Mesothelial cell of epicardium (in vitro differentiated cells): ENCODE measurements around the gene GSTM2. TPM values are rescaled to one million over a fixed set of nuclear protein-coding genes. Genes with fewer than 3 reads are reported as not detected.
"Not testable (repeated sequence)": the region's sequence is repeated elsewhere in the genome, so short reads cannot be mapped to it uniquely, and the experiment has no call there.

Source experiments
- DNase-seq, 2 experiments: peaks; one replicate each; pipeline ENCODE4 v3.0.0; 2021; ENCODE audit warnings: low spot score in 2 of 2; ENCODE audit not compliant: unreplicated experiment in 2 of 2
- H3K27ac Mint-ChIP-seq: 2 replicates; pipeline ENCODE4 v1.8.0; 2021; ENCODE audit warnings: mixed read lengths
- H3K27me3 Mint-ChIP-seq: 2 replicates; pipeline ENCODE4 v1.8.0; 2021; ENCODE audit warnings: low read depth, mixed read lengths
- H3K36me3 Mint-ChIP-seq: 2 replicates; pipeline ENCODE4 v1.8.0; 2021; ENCODE audit warnings: mixed read lengths
- H3K4me1 Mint-ChIP-seq: 2 replicates; pipeline ENCODE4 v1.8.0; 2021; ENCODE audit warnings: mixed read lengths
- H3K4me3 Mint-ChIP-seq: 2 replicates; pipeline ENCODE4 v1.8.0; 2021; ENCODE audit warnings: mild to moderate bottlenecking, moderate library complexity, mixed read lengths
- H3K9me3 Mint-ChIP-seq: 2 replicates; pipeline ENCODE4 v1.8.0; 2021; ENCODE audit warnings: mixed read lengths
- CTCF ChIP-seq: fragments of 200-600 bp; sonication (generic); IDR thresholded peaks from one replicate; pipeline ENCODE4 v1.5.0; 2021; ENCODE audit warnings: antibody characterized with exemption; ENCODE audit not compliant: unreplicated experiment
- total RNA-seq: library from RNA; stranded (reverse); gene quantifications from 3 replicates; pipeline ENCODE4 v1.2.1, GENCODE V29; 2021

The GSTM2 gene
- total RNA-seq, 1 donor from 2014 or later, result 177 TPM

- Mint-ChIP-seq H3K9me3 (no peaks in the 10 kb centered on the region), H3K4me3 (no peak overlapping the region), H3K27ac (no peak overlapping the region), H3K4me1 (peaks cover 15% of the 10 kb centered on the region), H3K36me3 (peaks cover 5% of the 10 kb centered on the region), H3K27me3 (no peaks in the 10 kb centered on the region)
- no peak for TF ChIP-seq CTCF
- DNase-seq, result no peak
Observed at GRCh38 chr1:109661391-109661790, 6.5 kb upstream of the GSTM2 start.

GRCh38 chr1:109664671-109665070 is 3.2 kb upstream of the GSTM2 start:
- H3K27ac Mint-ChIP-seq, result no peak overlapping the region
- H3K9me3 Mint-ChIP-seq, result no peaks in the 10 kb centered on the region
- no peak for TF ChIP-seq CTCF
- H3K36me3 Mint-ChIP-seq, result peaks cover 11% of the 10 kb centered on the region
- no peak for DNase-seq
- no peaks in the 10 kb centered on the region for H3K27me3 Mint-ChIP-seq
- peaks cover 14% of the 10 kb centered on the region for H3K4me1 Mint-ChIP-seq
- no peak overlapping the region for H3K4me3 Mint-ChIP-seq

- H3K9me3 Mint-ChIP-seq, result no peaks in the 10 kb centered on the region
- H3K36me3 Mint-ChIP-seq, result peaks cover 19% of the 10 kb centered on the region
- H3K4me1 Mint-ChIP-seq, result peaks cover 15% of the 10 kb centered on the region
- H3K27ac Mint-ChIP-seq, result peak overlapping the region; percentile 85
- peak overlapping the region; percentile 85 for H3K4me3 Mint-ChIP-seq
- no peak for DNase-seq
- no peak for TF ChIP-seq CTCF
- H3K27me3 Mint-ChIP-seq, result no peaks in the 10 kb centered on the region
Observed at GRCh38 chr1:109668123-109668775, 392 bp downstream of the GSTM2 start.

- Mint-ChIP-seq H3K27ac (peak overlapping the region; percentile 39), H3K27me3 (no peaks in the 10 kb centered on the region), H3K4me1 (peaks cover 15% of the 10 kb centered on the region), H3K4me3 (peak overlapping the region; percentile 42), H3K9me3 (no peaks in the 10 kb centered on the region), H3K36me3 (peaks cover 20% of the 10 kb centered on the region)
- DNase-seq, result no peak
- TF ChIP-seq CTCF, result no peak
Observed at GRCh38 chr1:109669246-109669948, 1.5 kb downstream of the GSTM2 start.

GRCh38 chr1:109669949-109670302 is 2.1 kb downstream of the GSTM2 start:
- H3K4me3 Mint-ChIP-seq, H3K27me3 Mint-ChIP-seq, DNase-seq, H3K9me3 Mint-ChIP-seq: not testable (repeated sequence)
- Mint-ChIP-seq H3K4me1 (peaks cover 15% of the 10 kb centered on the region), H3K27ac (peak overlapping the region; percentile 39), H3K36me3 (peaks cover 20% of the 10 kb centered on the region)

GRCh38 chr1:109671067-109671466 is 3.2 kb downstream of the GSTM2 start:
- no peak overlapping the region for H3K27ac Mint-ChIP-seq
- no peaks in the 10 kb centered on the region for H3K9me3 Mint-ChIP-seq
- DNase-seq, result no peak
- no peak overlapping the region for H3K4me3 Mint-ChIP-seq
- H3K4me1 Mint-ChIP-seq, result peaks cover 15% of the 10 kb centered on the region
- H3K36me3 Mint-ChIP-seq, result peaks cover 23% of the 10 kb centered on the region
- no peaks in the 10 kb centered on the region for H3K27me3 Mint-ChIP-seq
- TF ChIP-seq CTCF, result no peak

- H3K36me3 Mint-ChIP-seq, result peaks cover 23% of the 10 kb centered on the region
- H3K27me3 Mint-ChIP-seq, H3K4me3 Mint-ChIP-seq, DNase-seq, H3K27ac Mint-ChIP-seq, H3K9me3 Mint-ChIP-seq, H3K4me1 Mint-ChIP-seq: not testable (repeated sequence)
Observed at GRCh38 chr1:109673861-109674260, 6.0 kb downstream of the GSTM2 start.

- H3K4me3 Mint-ChIP-seq, DNase-seq, H3K4me1 Mint-ChIP-seq, H3K27ac Mint-ChIP-seq, H3K9me3 Mint-ChIP-seq, H3K27me3 Mint-ChIP-seq, H3K36me3 Mint-ChIP-seq: not testable (repeated sequence)
Observed at GRCh38 chr1:109676683-109677381, 9.0 kb downstream of the GSTM2 start.
